GM12801 (cell line): ENCODE results near the gene RPL26.

ENCODE experiments used
- CTCF ChIP-seq: IDR thresholded peaks from one replicate; pipeline ENCODE4 v1.5.1; 2011; ENCODE audit warnings: control low read depth; ENCODE audit not compliant: insufficient read length; ENCODE audit errors: extremely low read depth

RPL26 gene

GRCh38 chr17:8408371-8408770 lies 25.4 kb upstream of the RPL26 start:
- no peak for TF ChIP-seq CTCF

- TF ChIP-seq CTCF: no peak
These were observed 23.2 kb upstream of the RPL26 start for GRCh38 chr17:8406174-8406573.

- TF ChIP-seq CTCF: no peak
These were observed 22.6 kb upstream of the RPL26 start for GRCh38 chr17:8405499-8406016.

GRCh38 chr17:8402921-8403536 lies 20.0 kb upstream of the RPL26 start:
- no peak for TF ChIP-seq CTCF

- no peak for TF ChIP-seq CTCF
These were observed 18.1 kb upstream of the RPL26 start for GRCh38 chr17:8401107-8401506.

GRCh38 chr17:8398980-8399379 lies 16.0 kb upstream of the RPL26 start:
- TF ChIP-seq CTCF: no peak

- no peak for TF ChIP-seq CTCF
These were observed 14.6 kb upstream of the RPL26 start, which contains the start of gene RNF222 for GRCh38 chr17:8397636-8398035. RNF222 (minus strand) TSS chr17:8397827; CDS start chr17:8393461, 4,366 bp downstream.
